Erythroblast (primary cell): Measurements from ENCODE around the gene GRM8.

ENCODE experiments used
- GATA1 ChIP-seq: IDR thresholded peaks from 2 replicates; pipeline ENCODE4 v1.6.1; 2011; ENCODE audit warnings: low read depth, mild to moderate bottlenecking, control low read depth, low read length, moderate library complexity
- POLR2A ChIP-seq: IDR thresholded peaks from 2 replicates; pipeline ENCODE4 v1.6.1; 2011; ENCODE audit warnings: mild to moderate bottlenecking, low read length

GRCh38 chr7:126445991-126446390 lies 806.8 kb downstream of the GRM8 start:
- no peak for TF ChIP-seq POLR2A
- TF ChIP-seq GATA1, result no peak
